Upper lobe of left lung (tissue), 4 donors: ENCODE results near the gene SLC25A27.

Experiments used
- CTCF ChIP-seq, 6 experiments: fragments of 450-650 bp in 4 of 6; fragments of 200-600 bp in 2 of 6; sonication (generic) in 2 of 6; IDR thresholded peaks; one replicate each; pipeline ENCODE4 v1.5.1; 2016 to 2019; ENCODE audit warnings: antibody characterized with exemption in 6 of 6
- EP300 ChIP-seq, 4 donors: sonication (generic); formaldehyde crosslinking; IDR thresholded peaks; one replicate each; pipeline ENCODE4 v1.5.1; 2017; ENCODE audit warnings: antibody characterized with exemption in 4 of 4, control low read depth in 2 of 4
- POLR2A ChIP-seq, 4 donors: fragments of 450-650 bp; IDR thresholded peaks; one replicate each; pipeline ENCODE4 v1.5.1; 2016 to 2017; ENCODE audit warnings: antibody characterized with exemption in 4 of 4, mild to moderate bottlenecking in 2 of 4
- POLR2AphosphoS5 ChIP-seq, 2 donors: sonication (generic); formaldehyde crosslinking; IDR thresholded peaks; one replicate each; pipeline ENCODE4 v1.5.1; 2017; ENCODE audit warnings: antibody characterized with exemption in 2 of 2

GRCh38 chr6:46657642-46658041, 4.9 kb downstream of the SLC25A27 start:
- TF ChIP-seq CTCF (IDR thresholded peaks at IDR 0.05): no peak
- no peak for TF ChIP-seq EP300 (IDR thresholded peaks at IDR 0.05)
- no peak for TF ChIP-seq POLR2A (IDR thresholded peaks at IDR 0.05)
- TF ChIP-seq POLR2AphosphoS5 (IDR thresholded peaks at IDR 0.05): no peak
